ENCODE measurements around the gene C15orf61.

C15orf61 gene

DNA sequence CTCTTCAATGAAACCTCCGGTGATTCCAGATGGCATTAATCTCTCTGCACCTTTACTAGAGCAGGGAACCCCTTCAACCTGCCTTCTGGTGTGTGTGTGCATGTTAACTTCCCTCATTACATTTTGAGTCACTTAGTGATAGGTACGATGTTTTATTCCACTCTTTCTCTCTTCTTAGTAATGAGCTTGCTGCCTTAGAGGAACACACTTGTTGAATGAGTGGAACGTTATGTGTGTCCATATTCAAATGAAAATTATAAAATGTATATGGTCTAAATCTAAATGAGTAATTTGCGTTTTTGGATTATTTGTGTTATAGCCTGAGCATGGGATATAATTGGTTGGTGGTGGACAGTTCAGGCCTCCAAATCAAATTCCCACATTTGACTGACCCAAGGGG is 33.6 kb downstream of the C15orf61 start:
- DNase-seq = no peak

DNA sequence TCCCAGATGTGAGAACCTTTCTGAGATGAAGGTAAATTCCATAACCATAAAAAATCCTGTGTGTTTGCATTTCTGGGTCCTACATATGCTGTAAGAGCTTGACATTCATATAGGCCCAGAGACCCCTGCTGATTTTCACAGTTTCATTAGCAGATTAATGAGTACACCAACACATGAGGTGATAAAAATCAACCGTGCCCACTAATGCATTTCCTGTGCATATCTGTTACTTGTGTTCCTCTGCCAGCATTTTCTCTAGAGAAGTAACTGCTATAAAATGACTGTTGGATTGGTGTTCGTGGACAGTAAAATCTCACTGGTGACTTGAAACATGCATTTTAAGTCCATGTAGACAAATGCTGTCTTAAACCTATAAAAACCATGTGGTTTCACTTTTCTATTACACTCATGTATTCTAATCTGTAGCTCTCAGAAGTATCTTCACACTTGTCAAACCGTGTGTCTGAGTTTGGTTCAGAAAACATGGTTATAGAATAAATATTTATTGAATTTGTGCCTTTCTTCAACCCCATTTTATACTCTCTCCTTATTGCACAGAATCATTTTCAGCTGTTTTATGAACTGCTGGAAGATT is 36.1 kb downstream of the C15orf61 start:
- DNase-seq = no peak

GRCh38 chr15:67558502-67558901 is 37.6 kb downstream of the C15orf61 start:
- DNase-seq = no peak

DNA sequence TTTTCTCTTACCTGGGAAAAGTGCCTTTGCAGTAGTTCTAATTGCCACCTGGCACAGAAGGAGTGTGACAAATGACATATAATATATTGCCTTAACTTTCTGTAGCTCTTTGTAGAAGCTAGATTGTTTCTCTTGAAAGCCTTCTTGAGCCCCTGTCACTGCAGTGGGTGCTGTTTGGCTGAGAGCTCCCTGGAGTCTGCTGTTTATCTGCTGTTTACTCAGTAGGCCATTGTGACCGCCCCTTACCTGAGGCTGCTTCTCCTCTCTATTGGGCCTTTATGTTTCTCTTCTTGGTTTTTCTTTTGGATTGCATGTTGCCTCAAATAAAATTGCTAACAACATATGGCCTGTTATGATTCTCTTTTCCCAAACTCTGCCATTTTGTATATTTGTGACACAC is 38.2 kb downstream of the C15orf61 start:
- no peak for DNase-seq

- no peak for DNase-seq
These were observed 38.6 kb downstream of the C15orf61 start for GRCh38 chr15:67559576-67559975.

DNA sequence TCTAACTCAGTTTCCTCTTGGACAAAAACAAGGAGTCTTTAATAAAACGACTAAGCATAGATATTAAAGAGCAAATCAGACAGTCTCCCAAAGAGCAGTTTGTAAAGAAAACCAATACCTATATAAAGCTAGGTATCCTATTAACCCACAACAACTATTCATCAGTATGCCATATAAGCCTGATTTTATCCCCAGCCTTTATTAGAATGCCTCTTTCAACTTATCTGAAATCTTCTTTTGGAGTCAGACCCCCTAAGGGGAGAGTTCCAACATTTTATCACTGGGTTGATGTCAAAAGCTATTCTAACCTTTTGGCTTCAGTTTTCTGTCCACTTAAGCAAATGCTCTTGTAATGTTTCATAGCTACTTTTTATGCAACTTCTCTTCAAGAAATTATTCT is 39.4 kb downstream of the C15orf61 start:
- DNase-seq = no peak

GRCh38 chr15:67563092-67563491 is 42.2 kb downstream of the C15orf61 start:
- no peak for DNase-seq

DNA sequence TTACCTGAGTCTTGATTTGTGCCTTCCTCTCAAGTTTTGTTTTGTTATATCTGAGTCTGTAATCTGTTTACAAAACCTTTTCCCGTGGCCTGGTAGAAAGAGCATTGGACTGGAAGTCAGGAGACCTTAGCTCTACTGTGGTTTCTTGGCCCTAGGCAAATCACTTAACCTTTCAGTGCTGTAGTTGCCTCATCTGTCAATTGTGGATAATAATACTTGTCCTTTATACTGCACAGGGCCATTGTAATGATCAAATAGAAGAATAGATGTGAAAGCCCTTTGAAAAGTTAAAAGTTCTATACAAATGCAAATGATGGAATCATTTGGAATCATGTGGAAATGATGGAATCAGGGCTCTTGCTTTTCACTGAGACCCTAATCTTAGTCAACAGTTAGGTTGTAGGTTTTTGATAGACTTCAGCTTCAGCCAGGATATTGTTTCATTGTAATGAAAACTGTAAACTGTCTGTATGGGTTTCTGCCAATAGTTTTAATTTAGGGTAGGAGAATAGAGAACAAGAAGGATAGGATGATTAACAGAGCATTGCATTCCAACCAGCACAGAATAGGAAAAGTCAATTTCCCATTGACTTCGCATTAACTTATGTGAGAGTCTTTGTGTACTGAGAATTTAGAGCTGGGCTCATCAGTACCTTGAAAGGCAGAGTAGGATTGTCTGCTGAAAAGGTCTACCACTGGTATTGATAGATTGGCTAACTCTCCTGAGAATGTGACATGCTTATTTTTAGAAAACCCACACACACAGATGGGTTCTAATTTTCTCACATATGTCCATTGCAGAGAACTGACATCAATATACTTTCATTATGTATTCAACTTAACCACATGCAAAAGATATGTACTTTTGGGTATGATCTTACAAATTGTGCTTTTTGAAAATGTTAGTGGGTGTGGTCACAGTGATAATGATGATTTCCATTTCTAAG is 43.4 kb downstream of the C15orf61 start:
- no peak for DNase-seq

GRCh38 chr15:67564968-67565345 is 44.0 kb downstream of the C15orf61 start:
- DNase-seq = no peak

DNA sequence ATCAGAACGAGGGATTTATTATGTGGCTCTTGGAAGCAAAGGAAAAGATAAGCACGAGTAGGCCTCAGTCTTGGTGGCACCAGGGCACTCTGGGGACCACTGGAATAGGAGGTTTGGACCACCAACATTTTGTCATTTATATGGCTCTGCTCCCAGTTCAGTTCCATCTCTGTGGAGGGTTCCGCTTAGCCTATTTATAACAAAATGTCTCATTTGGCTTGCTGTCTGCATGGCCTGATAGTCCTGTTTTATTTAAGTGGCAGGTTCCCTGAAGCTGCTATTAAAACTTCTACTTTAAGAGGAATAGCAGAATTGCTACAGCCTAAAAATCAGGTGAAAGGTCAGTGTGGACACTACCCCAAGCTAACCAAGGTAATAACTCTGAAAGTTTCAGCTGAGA is 48.7 kb downstream of the C15orf61 start:
- no peak for DNase-seq

DNA sequence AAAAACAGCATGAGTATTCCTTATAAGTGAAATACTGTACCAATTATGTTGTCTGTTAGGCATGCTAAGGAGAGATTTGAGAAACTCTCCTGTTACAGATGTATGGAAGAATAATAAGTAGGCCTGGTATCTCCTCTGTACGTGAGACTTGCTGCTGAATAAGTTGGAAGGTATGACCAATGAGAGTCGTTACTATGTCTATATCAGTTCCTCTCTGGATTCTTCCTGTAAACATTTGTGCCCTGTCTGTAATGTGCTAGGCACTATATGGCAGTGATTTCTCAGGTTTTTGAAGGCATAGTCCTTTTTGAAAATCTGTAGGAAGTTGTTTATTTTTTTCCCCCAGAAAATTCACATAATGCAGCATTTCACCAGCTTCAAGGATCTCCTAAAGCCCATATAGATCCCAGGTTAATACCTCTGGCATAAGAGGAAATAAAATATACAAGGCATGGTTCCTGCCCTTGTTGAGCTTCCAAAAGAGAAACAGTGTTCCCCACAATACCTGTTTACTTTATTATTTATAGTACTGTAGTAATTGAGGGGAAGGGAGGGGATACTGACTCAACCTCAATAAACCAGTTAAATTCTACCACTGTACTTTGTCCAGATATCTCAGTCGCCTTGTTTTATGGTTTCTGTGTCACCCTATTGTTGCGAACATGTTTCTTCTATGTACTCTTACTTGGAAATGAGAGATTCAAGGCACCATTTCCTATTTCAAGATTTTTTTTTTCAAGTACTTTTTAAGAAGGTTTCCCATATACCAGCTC is 50.1 kb downstream of the C15orf61 start:
- DNase-seq = no peak

- DNase-seq = no peak
These were observed 50.9 kb downstream of the C15orf61 start for GRCh38 chr15:67571648-67572415.

GRCh38 chr15:67573194-67573593 is 52.3 kb downstream of the C15orf61 start:
- no peak for DNase-seq

DNA sequence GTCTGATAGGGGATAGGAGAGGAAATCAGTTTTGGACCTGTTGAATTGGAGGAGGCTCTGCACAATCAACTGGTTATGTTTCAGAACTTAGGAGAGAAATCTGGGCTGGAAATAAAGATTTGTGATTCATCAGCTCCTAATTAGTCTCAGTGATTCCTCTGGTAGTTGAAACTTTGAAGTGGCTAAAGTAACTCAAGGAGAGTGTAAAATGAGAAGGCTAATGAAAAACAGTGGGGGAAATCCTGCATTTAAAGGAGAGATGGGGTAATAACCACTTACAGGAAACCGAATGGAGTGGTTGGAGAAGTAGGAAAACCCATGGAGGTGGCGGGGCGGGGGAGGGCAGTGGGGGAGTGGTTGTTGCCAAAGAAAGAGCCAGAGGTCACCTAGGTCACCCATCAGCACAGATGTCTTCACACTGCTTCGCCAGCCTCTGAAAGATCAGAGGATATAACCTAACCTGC is 54.1 kb downstream of the C15orf61 start:
- no peak for DNase-seq

DNA sequence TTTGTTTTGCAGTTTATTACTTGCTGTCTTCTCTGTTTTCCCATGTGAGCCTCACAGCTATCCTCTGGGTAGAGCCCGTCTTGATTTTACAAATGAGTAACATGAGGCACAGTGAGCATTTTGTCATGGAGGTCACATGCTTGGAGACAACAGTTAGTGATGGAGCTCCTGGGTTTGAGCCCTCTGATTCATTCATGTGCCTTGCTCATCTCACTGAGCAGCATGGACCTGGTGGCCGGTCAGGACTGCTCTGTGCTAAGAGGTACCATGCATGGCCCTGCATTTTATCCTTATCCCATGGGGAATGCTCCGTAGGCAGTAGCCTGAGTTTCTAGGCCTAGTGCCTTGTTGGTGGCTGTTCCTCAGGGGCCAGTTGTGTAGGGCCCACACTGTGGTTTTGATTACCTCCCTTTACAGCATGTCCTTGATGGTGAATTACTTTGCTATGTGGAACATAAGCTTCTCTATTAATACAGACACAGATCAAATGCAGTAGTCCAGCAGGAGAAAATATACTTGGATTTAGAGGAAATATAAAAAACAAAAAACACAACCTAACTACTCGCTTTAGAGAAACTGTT is 57.2 kb downstream of the C15orf61 start:
- DNase-seq = no peak

- no peak for DNase-seq
These were observed 58.2 kb downstream of the C15orf61 start for GRCh38 chr15:67579164-67579563.
